GM23338 (cell line): Measurements from ENCODE around the gene FARP1. TPM values are rescaled to one million over a fixed set of nuclear protein-coding genes. Genes with fewer than 3 reads are reported as not detected.

ENCODE experiments used
- ATAC-seq: fragments of 200-7000 bp; cut with Tn5 transposase; 3 replicates; pipeline ENCODE4 v1.9.1; 2020
- DNase-seq: peaks from one replicate; pipeline ENCODE4 v3.0.0-alpha.2; 2015; ENCODE audit warnings: low spot score
- H2AFZ ChIP-seq: fragments of 200-600 bp; sonication (generic); 2 replicates; pipeline ENCODE4 v1.8.0; 2016; ENCODE audit warnings: antibody characterized with exemption, mild to moderate bottlenecking, moderate library complexity
- H3F3A ChIP-seq: fragments of 200-600 bp; sonication (generic); replicated peaks from 2 replicates; pipeline ENCODE4 v1.8.0; 2017; ENCODE audit warnings: antibody characterized with exemption, mixed run types, low read depth
- H3K27ac ChIP-seq: fragments of 200-600 bp; sonication (generic); 2 replicates; pipeline ENCODE4 v1.6.1; 2016; ENCODE audit warnings: low read depth
- H3K27me3 ChIP-seq: fragments of 200-600 bp; sonication (generic); 2 replicates; pipeline ENCODE4 v1.8.0; 2016; ENCODE audit warnings: mild to moderate bottlenecking, mixed run types, moderate library complexity; ENCODE audit not compliant: insufficient read depth
- H3K36me3 ChIP-seq: fragments of 200-600 bp; sonication (generic); 2 replicates; pipeline ENCODE4 v1.8.0; 2016; ENCODE audit warnings: mild to moderate bottlenecking; ENCODE audit not compliant: insufficient read depth
- H3K4me1 ChIP-seq: fragments of 200-600 bp; sonication (generic); 2 replicates; pipeline ENCODE4 v1.8.0; 2016; ENCODE audit warnings: mild to moderate bottlenecking, moderate library complexity; ENCODE audit not compliant: insufficient read depth
- H3K4me2 ChIP-seq: fragments of 200-600 bp; sonication (generic); 2 replicates; pipeline ENCODE4 v1.7.1; 2017; ENCODE audit warnings: mixed run types
- H3K4me3 ChIP-seq: fragments of 200-600 bp; sonication (generic); 2 replicates; pipeline ENCODE4 v1.6.1; 2016; ENCODE audit warnings: mixed run types
- H3K79me2 ChIP-seq: fragments of 200-600 bp; sonication (generic); replicated peaks from 2 replicates; pipeline ENCODE4 v1.8.0; 2017; ENCODE audit warnings: mild to moderate bottlenecking; ENCODE audit not compliant: insufficient read depth
- H3K9me2 ChIP-seq: fragments of 200-600 bp; sonication (generic); 2 replicates; pipeline ENCODE4 v1.8.0; 2017; ENCODE audit not compliant: insufficient read depth
- H4K20me1 ChIP-seq: fragments of 200-600 bp; sonication (generic); replicated peaks from 2 replicates; pipeline ENCODE4 v1.8.0; 2017; ENCODE audit warnings: mild to moderate bottlenecking; ENCODE audit not compliant: insufficient read depth
- H3K27ac Mint-ChIP-seq: 2 replicates; pipeline ENCODE4 v1.8.0; 2020; ENCODE audit warnings: inconsistent platforms, mild to moderate bottlenecking, moderate library complexity, mixed read lengths
- H3K27me3 Mint-ChIP-seq: 3 replicates; pipeline ENCODE4 v1.8.0; 2022; ENCODE audit warnings: low read depth, mild to moderate bottlenecking, moderate library complexity, mixed read lengths, inconsistent platforms; ENCODE audit not compliant: insufficient read depth, poor library complexity
- H3K36me3 Mint-ChIP-seq: 3 replicates; pipeline ENCODE4 v1.8.0; 2021; ENCODE audit warnings: low read depth, mild to moderate bottlenecking, inconsistent platforms, moderate library complexity, mixed read lengths
- H3K4me1 Mint-ChIP-seq: 3 replicates; pipeline ENCODE4 v1.8.0; 2020; ENCODE audit warnings: mild to moderate bottlenecking, inconsistent platforms, mixed read lengths
- H3K4me3 Mint-ChIP-seq: 3 replicates; pipeline ENCODE4 v1.8.0; 2021; ENCODE audit warnings: moderate library complexity, mild to moderate bottlenecking, inconsistent platforms, mixed read lengths
- H3K9me3 Mint-ChIP-seq: 3 replicates; pipeline ENCODE4 v1.8.0; 2020; ENCODE audit warnings: moderate library complexity, mild to moderate bottlenecking, inconsistent platforms, mixed read lengths
- CREB1 ChIP-seq: fragments of 250-450 bp; sonication (Bioruptor Pico); IDR thresholded peaks from 2 replicates; pipeline ENCODE4 v1.5.0; 2020; ENCODE audit warnings: low read depth, mild to moderate bottlenecking, moderate library complexity
- CTCF ChIP-seq, 2 experiments: fragments of 200-600 bp in 1 of 2; sonication (generic) in 1 of 2; conservative IDR thresholded peaks; 2 replicates each; pipeline versions ENCODE4 v1.5.1 to v1.6.1; 2016 to 2017; ENCODE audit warnings: antibody characterized with exemption in 2 of 2, low read depth in 2 of 2, mild to moderate bottlenecking in 2 of 2, moderate library complexity in 1 of 2
- EZH2 ChIP-seq: fragments of 200-600 bp; sonication (generic); IDR thresholded peaks from one replicate; pipeline ENCODE4 v1.8.0; 2017; ENCODE audit warnings: antibody characterized with exemption, mild to moderate bottlenecking, low read depth; ENCODE audit not compliant: unreplicated experiment
- NANOG ChIP-seq: IDR thresholded peaks from 2 replicates; pipeline ENCODE4 v1.6.1; 2016; ENCODE audit warnings: antibody characterized with exemption, borderline replicate concordance
- REST ChIP-seq: IDR thresholded peaks from one replicate; pipeline ENCODE4 v1.6.1; 2018; ENCODE audit warnings: antibody characterized with exemption; ENCODE audit not compliant: unreplicated experiment
- ZNF114 ChIP-seq: fragments of 250-450 bp; sonication (Bioruptor Pico); IDR thresholded peaks from 2 replicates; pipeline ENCODE4 v1.5.0; 2020; ENCODE audit warnings: mild to moderate bottlenecking, moderate library complexity
- ZNF462 ChIP-seq: fragments of 250-450 bp; sonication (Bioruptor Pico); IDR thresholded peaks from 2 replicates; pipeline ENCODE4 v1.5.0; 2020; ENCODE audit warnings: mild to moderate bottlenecking, moderate library complexity
- polyA plus RNA-seq: library from polyadenylated mRNA; unstranded; fragments of >200 nt; fragmentation: Nextera tagmentation; extraction: Ambion mirVana; gene quantifications from 2 replicates; pipeline ENCODE4 v1.2.1, GENCODE V29; 2016
- total RNA-seq: library from RNA; depleted of rRNA; stranded (reverse); fragments of >200 nt; shearing (Covaris generic); gene quantifications from 2 replicates; pipeline ENCODE4 v1.2.3, GENCODE V29; 2014

The FARP1 gene
- total and polyA plus RNA-seq, 2 experiments from 2014 or later = 53.6 to 82.5 TPM

GRCh38 chr13:98401934-98402333 lies 259.0 kb downstream of the FARP1 start (continued):
- TF ChIP-seq REST (no peak), CREB1 (CRISPR knock-in tag) (no peak), NANOG (no peak)

- H3K4me2 ChIP-seq = no peak overlapping the region
- H3K9me2 ChIP-seq = no peaks in the 10 kb centered on the region
- Mint-ChIP-seq H3K4me3 (no peak overlapping the region), H3K27ac (no peak overlapping the region), H3K9me3 (no peaks in the 10 kb centered on the region), H3K27me3 (peaks cover 2% of the 10 kb centered on the region), H3K36me3 (no peaks in the 10 kb centered on the region; the same call in 1 of the 3 replicates), H3K4me1 (peaks cover 21% of the 10 kb centered on the region)
- ATAC-seq = no peak
- no peak overlapping the region for H2AFZ ChIP-seq
- no peak overlapping the region for H3K4me3 ChIP-seq
- TF ChIP-seq REST = no peak
- no peak for TF ChIP-seq EZH2
- no peak for TF ChIP-seq ZNF462
- no peak for TF ChIP-seq CREB1 (CRISPR knock-in tag)
- no peak for TF ChIP-seq CTCF (conservative IDR thresholded peaks at IDR 0.05; ENCODE audit: low read depth in 2 of 2)
- TF ChIP-seq ZNF114 = no peak
- peaks cover 10% of the 10 kb centered on the region; the same call in 1 of the 2 replicates for H3K4me1 ChIP-seq
- no peaks in the 10 kb centered on the region for H3K36me3 ChIP-seq
- DNase-seq = no peak
- no peaks in the 10 kb centered on the region for H3K79me2 ChIP-seq
- no peaks in the 10 kb centered on the region; the same call in 1 of the 2 replicates for H4K20me1 ChIP-seq
- H3F3A ChIP-seq = no peaks in the 10 kb centered on the region
- H3K27ac ChIP-seq = no peak overlapping the region
- no peaks in the 10 kb centered on the region for H3K27me3 ChIP-seq
These were observed 260.2 kb downstream of the FARP1 start for GRCh38 chr13:98403076-98403475.
